GM08714 (cell line): Measurements from ENCODE around the gene KRTAP24-1.

Experiments used
- H3K4me3 ChIP-seq: fragments of 200-500 bp; sonication (Bioruptor generic); 2 replicates; pipeline ENCODE4 v1.5.1; 2014; ENCODE audit warnings: mild to moderate bottlenecking, low read length, inconsistent platforms
- ZNF274 ChIP-seq: IDR thresholded peaks from 2 replicates; pipeline ENCODE4 v1.6.1; 2012; ENCODE audit warnings: mild to moderate bottlenecking, low read depth, low read length

The KRTAP24-1 gene

GRCh38 chr21:30282850-30283249 is at the start of gene KRTAP24-1:
TSS of gene KRTAP24-1 (minus strand) at chr21:30282950. CDS start at chr21:30282932, 18 bp downstream.
- no peak for TF ChIP-seq ZNF274
- H3K4me3 ChIP-seq: no peak within 1 kb of the TSS

GRCh38 chr21:30329203-30329875 is 46.6 kb upstream of the KRTAP24-1 start:
- TF ChIP-seq ZNF274: no peak
- no peak overlapping the region for H3K4me3 ChIP-seq

- H3K4me3 ChIP-seq: no peak overlapping the region
- TF ChIP-seq ZNF274: no peak
These were observed 43.6 kb upstream of the KRTAP24-1 start for GRCh38 chr21:30326390-30326789.

GRCh38 chr21:30320215-30320614 is 37.5 kb upstream of the KRTAP24-1 start, which contains the start of gene KRTAP26-1:
TSS of gene KRTAP26-1 (minus strand) at chr21:30320315. CDS start at chr21:30320035, 280 bp downstream.
- no peak within 1 kb of the TSS for H3K4me3 ChIP-seq
- no peak for TF ChIP-seq ZNF274

- H3K4me3 ChIP-seq: no peak overlapping the region
- TF ChIP-seq ZNF274: no peak
These were observed 33.0 kb upstream of the KRTAP24-1 start for GRCh38 chr21:30315701-30316100.

GRCh38 chr21:30306884-30307283 is 24.1 kb upstream of the KRTAP24-1 start:
- H3K4me3 ChIP-seq: no peak overlapping the region
- TF ChIP-seq ZNF274: no peak

GRCh38 chr21:30305136-30305535 is 22.4 kb upstream of the KRTAP24-1 start:
- TF ChIP-seq ZNF274: no peak
- no peak overlapping the region for H3K4me3 ChIP-seq

- no peak for TF ChIP-seq ZNF274
- no peak within 1 kb of the TSS for H3K4me3 ChIP-seq
These were observed 6.5 kb upstream of the KRTAP24-1 start, which contains the start of gene KRTAP25-1 for GRCh38 chr21:30289215-30289614. TSS of gene KRTAP25-1 (minus strand) at chr21:30289514. CDS start at chr21:30289490, 24 bp downstream.

- no peak for TF ChIP-seq ZNF274
- H3K4me3 ChIP-seq: no peak overlapping the region
These were observed 11.1 kb downstream of the KRTAP24-1 start for GRCh38 chr21:30271611-30272010.

- TF ChIP-seq ZNF274: no peak
- H3K4me3 ChIP-seq: no peak overlapping the region
These were observed 11.6 kb downstream of the KRTAP24-1 start for GRCh38 chr21:30271156-30271555.

GRCh38 chr21:30269803-30270530 is 12.8 kb downstream of the KRTAP24-1 start:
- TF ChIP-seq ZNF274: no peak

GRCh38 chr21:30268608-30269197 is 14.0 kb downstream of the KRTAP24-1 start:
- no peak overlapping the region for H3K4me3 ChIP-seq
- TF ChIP-seq ZNF274: no peak

More at GRCh38 chr21:30269803-30270530, 12.8 kb downstream of the KRTAP24-1 start:
- no peak overlapping the region for H3K4me3 ChIP-seq

- TF ChIP-seq ZNF274: no peak
- H3K4me3 ChIP-seq: no peak overlapping the region
These were observed 25.0 kb downstream of the KRTAP24-1 start for GRCh38 chr21:30257773-30258172.

GRCh38 chr21:30256100-30256499 is 26.6 kb downstream of the KRTAP24-1 start:
- no peak overlapping the region for H3K4me3 ChIP-seq
- no peak for TF ChIP-seq ZNF274

GRCh38 chr21:30255679-30256078 is 27.1 kb downstream of the KRTAP24-1 start:
- no peak for TF ChIP-seq ZNF274
- no peak overlapping the region for H3K4me3 ChIP-seq
